Measurements from ENCODE around the gene NDUFB10.

NDUFB10 gene

DNA sequence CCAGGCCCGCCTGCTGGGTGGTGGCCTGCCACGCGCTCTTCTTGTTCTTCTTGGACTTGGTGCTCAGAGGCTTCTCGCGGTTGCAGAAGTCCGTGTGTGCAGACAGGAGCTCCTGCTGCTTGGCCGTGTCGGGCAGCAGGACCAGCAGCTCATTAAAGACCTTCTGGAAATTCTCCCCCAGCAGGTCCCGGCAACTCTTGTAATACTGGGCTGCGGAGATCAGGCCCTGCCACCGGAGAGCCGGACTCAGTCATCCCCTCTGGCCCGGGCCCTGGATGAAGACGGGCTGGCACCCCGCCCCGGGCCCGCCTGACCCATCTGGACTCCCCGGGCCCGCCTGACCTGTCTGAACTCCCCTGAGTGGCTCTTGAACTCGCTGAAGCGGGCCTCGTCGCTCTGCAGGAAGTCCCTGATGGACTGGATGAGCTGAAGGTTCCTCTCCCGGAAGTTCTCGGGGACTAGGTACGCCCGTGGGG lies 39.1 kb downstream of the NDUFB10 start:
- DNase-seq (ENCODE audit: low read depth), result no peak
- H3K4me3 ChIP-seq (replicated peaks; ENCODE audit: low read depth, low read length), result no peak overlapping the region
- TF ChIP-seq, protein P1, sequence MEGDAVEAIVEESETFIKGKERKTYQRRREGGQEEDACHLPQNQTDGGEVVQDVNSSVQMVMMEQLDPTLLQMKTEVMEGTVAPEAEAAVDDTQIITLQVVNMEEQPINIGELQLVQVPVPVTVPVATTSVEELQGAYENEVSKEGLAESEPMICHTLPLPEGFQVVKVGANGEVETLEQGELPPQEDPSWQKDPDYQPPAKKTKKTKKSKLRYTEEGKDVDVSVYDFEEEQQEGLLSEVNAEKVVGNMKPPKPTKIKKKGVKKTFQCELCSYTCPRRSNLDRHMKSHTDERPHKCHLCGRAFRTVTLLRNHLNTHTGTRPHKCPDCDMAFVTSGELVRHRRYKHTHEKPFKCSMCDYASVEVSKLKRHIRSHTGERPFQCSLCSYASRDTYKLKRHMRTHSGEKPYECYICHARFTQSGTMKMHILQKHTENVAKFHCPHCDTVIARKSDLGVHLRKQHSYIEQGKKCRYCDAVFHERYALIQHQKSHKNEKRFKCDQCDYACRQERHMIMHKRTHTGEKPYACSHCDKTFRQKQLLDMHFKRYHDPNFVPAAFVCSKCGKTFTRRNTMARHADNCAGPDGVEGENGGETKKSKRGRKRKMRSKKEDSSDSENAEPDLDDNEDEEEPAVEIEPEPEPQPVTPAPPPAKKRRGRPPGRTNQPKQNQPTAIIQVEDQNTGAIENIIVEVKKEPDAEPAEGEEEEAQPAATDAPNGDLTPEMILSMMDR (IDR thresholded peaks at IDR 0.05; ENCODE audit: low read length, missing control alignments), result no peak

- no peak for DNase-seq (ENCODE audit: low read depth)
- no peak overlapping the region for H3K4me3 ChIP-seq (replicated peaks; ENCODE audit: low read depth, low read length)
- TF ChIP-seq, protein P1 (IDR thresholded peaks at IDR 0.05; ENCODE audit: low read length, missing control alignments), result no peak
These were observed 39.8 kb downstream of the NDUFB10 start for GRCh38 chr16:1998852-1999801.

DNA sequence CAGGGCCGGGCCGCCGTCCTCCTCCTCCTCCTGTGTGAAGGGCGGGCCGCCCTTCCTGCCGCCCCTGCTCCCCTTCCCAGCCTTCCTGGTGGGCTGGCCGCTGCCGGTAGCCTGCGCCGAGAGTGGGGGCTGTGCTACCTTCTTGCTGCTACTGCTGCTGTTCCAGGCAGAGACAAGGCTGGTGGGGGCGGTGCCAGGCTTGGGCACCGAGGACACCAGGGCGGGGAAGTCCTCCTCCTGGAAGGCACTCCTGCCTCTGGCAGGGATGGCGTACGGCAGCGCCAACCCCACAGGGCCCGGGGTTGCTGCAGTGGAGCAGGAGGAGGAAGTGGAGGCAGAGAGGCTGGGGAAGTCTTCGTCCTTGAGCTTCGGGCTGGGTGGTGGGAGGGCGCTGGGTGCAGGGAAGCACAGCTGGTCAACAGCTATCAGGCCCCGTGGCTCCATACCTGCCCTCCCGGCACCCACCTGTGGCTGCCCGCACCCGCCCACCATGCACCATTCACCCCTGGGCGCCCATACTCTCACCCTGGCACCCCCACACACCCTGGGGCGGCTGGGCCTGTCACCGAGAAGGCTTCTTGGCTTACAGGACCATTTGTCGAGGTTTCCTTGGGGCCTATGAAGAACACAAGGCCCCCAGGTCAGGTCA lies 40.7 kb downstream of the NDUFB10 start:
- TF ChIP-seq, protein P1 (IDR thresholded peaks at IDR 0.05; ENCODE audit: low read length, missing control alignments), result no peak
- H3K4me3 ChIP-seq (replicated peaks; ENCODE audit: low read depth, low read length), result no peak overlapping the region
- no peak for DNase-seq (ENCODE audit: low read depth)

GRCh38 chr16:2001035-2001434 lies 41.7 kb downstream of the NDUFB10 start:
- TF ChIP-seq, protein P1 (IDR thresholded peaks at IDR 0.05; ENCODE audit: low read length, missing control alignments), result no peak
- no peak for DNase-seq (ENCODE audit: low read depth)
- H3K4me3 ChIP-seq (replicated peaks; ENCODE audit: low read depth, low read length), result no peak overlapping the region

DNA sequence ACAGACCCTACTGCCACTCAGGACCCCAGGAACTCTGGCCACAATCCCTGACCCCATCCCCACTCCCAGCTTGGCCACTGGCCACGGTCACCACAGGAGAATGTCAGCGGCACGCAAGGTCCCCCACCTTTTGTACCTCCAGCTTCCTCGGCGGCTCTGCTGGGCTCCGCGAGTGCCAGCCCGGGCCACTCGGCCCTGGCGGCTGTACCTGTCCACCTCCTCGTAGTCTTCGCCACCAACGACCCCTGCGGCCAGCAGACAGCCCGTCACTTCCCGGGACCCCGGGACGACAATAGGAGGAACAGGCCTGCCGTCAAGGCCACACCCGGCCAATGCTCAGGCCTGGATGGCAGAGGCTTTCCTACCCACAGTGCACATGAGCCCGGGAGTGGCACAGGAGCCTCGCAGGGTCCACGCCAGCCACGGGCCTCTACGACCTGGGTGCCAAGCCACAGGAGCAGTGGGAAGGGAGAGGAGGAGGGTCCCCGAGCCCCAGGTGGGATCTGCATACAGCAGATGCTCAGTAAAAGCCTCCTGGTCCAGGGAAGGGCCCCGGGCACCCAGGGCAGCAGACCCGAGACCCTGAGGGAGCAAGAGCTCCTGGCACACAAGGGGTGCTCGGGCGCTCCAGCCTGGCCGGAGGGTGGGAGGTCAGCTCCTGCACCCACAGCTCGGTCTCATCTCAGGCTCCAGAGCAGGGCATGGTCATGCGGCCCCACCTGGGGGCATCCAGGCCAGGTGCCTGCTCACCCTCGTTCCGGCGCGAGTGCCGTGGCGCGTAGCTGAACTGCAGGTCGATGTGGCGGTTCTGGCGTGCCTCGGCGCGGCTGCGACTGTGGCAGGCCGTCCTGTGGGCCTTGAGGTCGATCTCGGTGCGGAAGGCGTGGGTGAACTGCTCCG lies 42.4 kb downstream of the NDUFB10 start:
- TF ChIP-seq, protein P1 (IDR thresholded peaks at IDR 0.05; ENCODE audit: low read length, missing control alignments), result no peak

GRCh38 chr16:2002406-2003230 lies 43.3 kb downstream of the NDUFB10 start:
- no peak overlapping the region for H3K4me3 ChIP-seq (replicated peaks; ENCODE audit: low read depth, low read length)
- no peak for DNase-seq (ENCODE audit: low read depth)
- TF ChIP-seq, protein P1 (IDR thresholded peaks at IDR 0.05; ENCODE audit: low read length, missing control alignments), result no peak

More for the DNA sequence above, 42.4 kb downstream of the NDUFB10 start:
- DNase-seq (ENCODE audit: low read depth), result no peak
- no peak overlapping the region for H3K4me3 ChIP-seq (replicated peaks; ENCODE audit: low read depth, low read length)
